Brain microvascular endothelial cell (primary cell): Measurements from ENCODE around the gene TACSTD2.

Source experiments
- DNase-seq: peaks from one replicate; pipeline ENCODE4 v3.0.0-alpha.2; 2020
- H3K27ac ChIP-seq: fragments of 250-450 bp; sonication (Bioruptor Pico); 2 replicates; pipeline ENCODE4 v1.5.1; 2020; ENCODE audit warnings: mild to moderate bottlenecking, moderate library complexity
- H3K27me3 ChIP-seq: fragments of 250-450 bp; sonication (Bioruptor Pico); replicated peaks from 2 replicates; pipeline ENCODE4 v1.5.1; 2020; ENCODE audit warnings: mild to moderate bottlenecking
- H3K36me3 ChIP-seq: fragments of 250-450 bp; sonication (Bioruptor Pico); replicated peaks from 2 replicates; pipeline ENCODE4 v1.5.1; 2020; ENCODE audit warnings: mild to moderate bottlenecking
- H3K4me3 ChIP-seq: 2 replicates; pipeline ENCODE4 v1.5.1; 2011; ENCODE audit warnings: low read depth, mild to moderate bottlenecking, control low read depth, low read length, moderate library complexity
- CTCF ChIP-seq: IDR thresholded peaks from 2 replicates; pipeline ENCODE4 v1.5.1; 2011; ENCODE audit warnings: low read depth, mild to moderate bottlenecking, moderate library complexity, low read length, control low read depth, inconsistent platforms; ENCODE audit errors: missing control alignments
- in situ Hi-C: cut with HindIII; loops from 2 replicates; pipeline ENCODE4 v1.10.0; 2017; ENCODE audit warnings: low sequenced_read_pairs, low pct_ligation_motif_present

The TACSTD2 gene

DNA sequence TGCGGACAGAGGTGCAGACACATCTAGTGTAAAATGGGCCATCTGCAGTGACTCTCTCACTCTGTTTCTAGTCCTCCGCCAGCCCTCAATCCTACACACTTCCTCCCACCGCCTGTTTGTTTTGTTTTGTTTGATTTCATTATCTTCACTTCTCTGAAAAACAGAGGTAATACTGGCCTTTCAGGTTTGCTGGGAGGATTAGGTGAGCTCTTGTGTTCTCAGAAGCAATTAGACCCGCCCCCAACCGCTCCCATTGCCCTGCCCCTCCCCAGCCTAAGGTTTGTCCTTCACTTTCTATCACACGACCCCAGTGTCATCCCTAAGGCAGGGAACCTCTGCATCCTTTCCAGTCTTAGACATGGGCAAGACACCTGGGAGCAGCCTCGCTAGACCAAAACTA, 43.2 kb upstream of the TACSTD2 start:
- Histone ChIP-seq H3K4me3 (no peak overlapping the region), H3K27ac (no peak overlapping the region), H3K27me3 (no peaks in the 10 kb centered on the region), H3K36me3 (no peaks in the 10 kb centered on the region)
- no peak for TF ChIP-seq CTCF
- in situ Hi-C loops, result no loop called here
- DNase-seq, result no peak

DNA sequence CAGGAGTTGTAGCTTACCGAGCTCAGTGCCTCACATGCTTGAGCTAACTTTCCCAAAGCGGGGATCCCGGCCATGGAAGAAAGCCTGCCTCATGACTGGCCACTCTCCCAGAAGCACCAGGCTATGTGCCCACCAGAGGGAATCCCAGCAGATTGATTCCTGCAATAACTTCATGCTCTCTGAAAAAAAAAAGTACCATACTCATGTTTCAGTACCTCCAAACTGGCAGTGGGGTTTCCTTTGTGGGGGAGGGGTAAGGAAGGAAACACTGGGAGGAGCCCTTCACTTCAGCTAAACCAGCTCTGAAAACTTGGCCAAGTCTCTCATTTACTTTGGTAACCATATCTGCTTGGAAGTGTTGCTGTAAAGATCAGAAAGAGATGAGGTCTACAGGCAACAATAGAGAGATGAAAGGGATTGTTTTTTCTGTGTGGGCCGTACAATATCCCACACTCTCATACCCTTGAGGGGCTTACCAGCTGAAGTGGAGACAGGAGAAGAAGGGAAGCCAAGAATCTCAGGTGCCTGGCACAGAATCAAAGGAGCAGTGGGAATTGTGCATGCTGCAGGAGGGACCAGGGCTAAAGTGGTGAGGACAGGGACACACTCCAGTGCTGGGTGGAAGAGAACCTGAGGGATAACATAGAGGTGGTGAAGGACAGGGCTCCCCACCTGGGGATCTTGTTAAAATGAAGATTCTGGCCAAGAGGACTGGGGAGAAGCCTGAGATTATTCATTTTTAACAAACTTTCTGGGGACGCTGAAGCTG, 42.4 kb upstream of the TACSTD2 start:
- no peak for TF ChIP-seq CTCF
- H3K27me3 ChIP-seq, result no peaks in the 10 kb centered on the region
- no peaks in the 10 kb centered on the region for H3K36me3 ChIP-seq
- in situ Hi-C loops, result no loop called here
- no peak overlapping the region for H3K27ac ChIP-seq
- no peak for DNase-seq
- no peak overlapping the region for H3K4me3 ChIP-seq

- Histone ChIP-seq H3K27ac (peak overlapping the region; percentile 35), H3K27me3 (no peaks in the 10 kb centered on the region), H3K36me3 (no peaks in the 10 kb centered on the region), H3K4me3 (no peak overlapping the region)
- in situ Hi-C loops, result no loop called here
- no peak for TF ChIP-seq CTCF
- peak; percentile 95 for DNase-seq
These were observed 41.3 kb upstream of the TACSTD2 start for GRCh38 chr1:58618303-58618702.

- in situ Hi-C loops, result no loop called here
- Histone ChIP-seq H3K36me3 (no peaks in the 10 kb centered on the region), H3K27me3 (no peaks in the 10 kb centered on the region), H3K4me3 (no peak overlapping the region), H3K27ac (no peak overlapping the region)
- DNase-seq, result no peak
- TF ChIP-seq CTCF, result no peak
These were observed 34.9 kb upstream of the TACSTD2 start for GRCh38 chr1:58611861-58612385.

- no peaks in the 10 kb centered on the region for H3K27me3 ChIP-seq
These were observed 31.9 kb upstream of the TACSTD2 start for GRCh38 chr1:58608945-58609344.

More at GRCh38 chr1:58608945-58609344, 31.9 kb upstream of the TACSTD2 start:
- in situ Hi-C loops, result no loop called here
- TF ChIP-seq CTCF, result no peak
- H3K27ac ChIP-seq, result no peak overlapping the region
- H3K36me3 ChIP-seq, result no peaks in the 10 kb centered on the region
- H3K4me3 ChIP-seq, result no peak overlapping the region
- no peak for DNase-seq
